ENCODE data around the gene ABI3BP.

The ABI3BP gene

GRCh38 chr3:100941451-100941850, 51.8 kb downstream of the ABI3BP start:
- no peak for DNase-seq

- no peak for DNase-seq
Observed at GRCh38 chr3:100941041-100941440, 52.2 kb downstream of the ABI3BP start.

- no peak for DNase-seq
Observed at GRCh38 chr3:100936931-100937330, 56.3 kb downstream of the ABI3BP start.

GRCh38 chr3:100932491-100932890, 60.7 kb downstream of the ABI3BP start:
- no peak for DNase-seq

GRCh38 chr3:100928638-100929428, 64.4 kb downstream of the ABI3BP start:
- DNase-seq, result no peak

- no peak for DNase-seq
Observed at GRCh38 chr3:100927775-100928174, 65.4 kb downstream of the ABI3BP start.

GRCh38 chr3:100915706-100916495, 77.3 kb downstream of the ABI3BP start:
- DNase-seq, result no peak

- no peak for DNase-seq
Observed at GRCh38 chr3:100913870-100914648, 79.2 kb downstream of the ABI3BP start.

- peak; percentile 13 for DNase-seq
Observed at GRCh38 chr3:100912976-100913545, 80.2 kb downstream of the ABI3BP start.

- DNase-seq, result no peak
Observed at GRCh38 chr3:100912571-100912970, 80.7 kb downstream of the ABI3BP start.

- DNase-seq, result no peak
Observed at GRCh38 chr3:100911956-100912355, 81.3 kb downstream of the ABI3BP start.

- DNase-seq, result no peak
Observed at GRCh38 chr3:100910986-100911385, 82.2 kb downstream of the ABI3BP start.

GRCh38 chr3:100902572-100902971, 90.6 kb downstream of the ABI3BP start:
- DNase-seq, result no peak

GRCh38 chr3:100900671-100901335, 92.4 kb downstream of the ABI3BP start:
- DNase-seq, result no peak

GRCh38 chr3:100899440-100900091, 93.7 kb downstream of the ABI3BP start:
- DNase-seq, result no peak

- DNase-seq, result no peak
Observed at GRCh38 chr3:100898681-100899080, 94.5 kb downstream of the ABI3BP start.

GRCh38 chr3:100896994-100897393, 96.2 kb downstream of the ABI3BP start:
- no peak for DNase-seq

- DNase-seq, result no peak
Observed at GRCh38 chr3:100893590-100893989, 99.6 kb downstream of the ABI3BP start.

GRCh38 chr3:100893108-100893507, 100.1 kb downstream of the ABI3BP start:
- no peak for DNase-seq

GRCh38 chr3:100891827-100892226, 101.4 kb downstream of the ABI3BP start:
- DNase-seq, result no peak

GRCh38 chr3:100891033-100891432, 102.2 kb downstream of the ABI3BP start:
- DNase-seq, result no peak

- no peak for DNase-seq
Observed at GRCh38 chr3:100888881-100889280, 104.3 kb downstream of the ABI3BP start.

All from retina (tissue), 1 donor.